Activated CD4-positive, alpha-beta T cell treated with anti-CD3 and anti-CD28 coated beads, Interleukin-2, amount 10 ng/mL, durations not matched to agents 24 days and 14 days (primary cell): ENCODE data around the gene SIDT1. TPM values are rescaled to one million over a fixed set of nuclear protein-coding genes. Genes with fewer than 3 reads are reported as not detected.

Experiments used
- DNase-seq: peaks from one replicate; pipeline ENCODE4 v3.0.0; 2022
- H3K27ac Mint-ChIP-seq: one replicate; pipeline ENCODE4 v1.8.0; 2022; ENCODE audit warnings: mild to moderate bottlenecking, mixed read lengths
- H3K27me3 Mint-ChIP-seq: one replicate; pipeline ENCODE4 v1.8.0; 2022; ENCODE audit warnings: mixed read lengths
- H3K36me3 Mint-ChIP-seq: one replicate; pipeline ENCODE4 v1.8.0; 2022; ENCODE audit warnings: low read depth, mild to moderate bottlenecking, mixed read lengths
- H3K4me1 Mint-ChIP-seq: one replicate; pipeline ENCODE4 v1.8.0; 2021; ENCODE audit warnings: mixed read lengths
- H3K4me3 Mint-ChIP-seq: one replicate; pipeline ENCODE4 v1.8.0; 2022; ENCODE audit warnings: mild to moderate bottlenecking, moderate library complexity, mixed read lengths
- H3K9me3 Mint-ChIP-seq: one replicate; pipeline ENCODE4 v1.8.0; 2021; ENCODE audit warnings: mixed read lengths
- intact Hi-C: fragments of 100-400 bp; cut with micrococcal nuclease; formaldehyde crosslinking; loops from one replicate; pipeline ENCODE4 v1.15.1; 2023
- total RNA-seq: library from RNA; stranded (reverse); gene quantifications from 2 replicates; pipeline ENCODE4 v1.2.3, GENCODE V29; 2022

SIDT1 gene
- total RNA-seq, 1 donor from 2014 or later = 8.5 TPM

DNA sequence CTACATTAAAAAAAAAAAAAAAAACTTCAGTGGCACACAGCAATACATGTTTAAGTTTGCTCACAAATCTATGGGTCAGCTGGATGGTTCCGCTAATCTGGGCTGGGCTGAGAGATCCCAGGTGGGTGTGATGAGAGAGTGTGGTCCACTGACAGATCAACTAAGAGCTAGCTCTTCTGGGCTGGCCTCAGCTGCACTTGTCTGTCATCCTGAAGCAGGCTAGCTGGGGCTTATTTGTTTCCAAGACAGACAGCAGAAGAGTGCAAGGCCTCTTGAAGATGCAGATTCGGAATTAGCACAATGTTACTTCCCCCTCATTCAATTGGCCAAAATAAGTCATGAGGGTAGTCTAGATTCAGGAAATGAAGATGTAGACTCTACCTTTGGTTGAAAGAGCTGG, 56.5 kb downstream of the SIDT1 start:
- DNase-seq = no peak
- peaks cover 37% of the 10 kb centered on the region for H3K36me3 Mint-ChIP-seq
- H3K4me1 Mint-ChIP-seq = peaks cover 4% of the 10 kb centered on the region
- H3K4me3 Mint-ChIP-seq = no peak overlapping the region
- no peaks in the 10 kb centered on the region for H3K9me3 Mint-ChIP-seq
- intact Hi-C loops = no loop called here
- no peak overlapping the region for H3K27ac Mint-ChIP-seq
- no peaks in the 10 kb centered on the region for H3K27me3 Mint-ChIP-seq

- DNase-seq = no peak
- Mint-ChIP-seq H3K9me3 (no peaks in the 10 kb centered on the region), H3K4me1 (peaks cover 4% of the 10 kb centered on the region), H3K36me3 (peaks cover 44% of the 10 kb centered on the region), H3K4me3 (no peak overlapping the region), H3K27me3 (no peaks in the 10 kb centered on the region), H3K27ac (no peak overlapping the region)
- intact Hi-C loops = no loop called here
These were observed 57.6 kb downstream of the SIDT1 start for GRCh38 chr3:113589971-113590370.

GRCh38 chr3:113590983-113591382, 58.6 kb downstream of the SIDT1 start:
- H3K27me3 Mint-ChIP-seq = no peaks in the 10 kb centered on the region
- intact Hi-C loops = no loop called here
- H3K4me1 Mint-ChIP-seq = peaks cover 7% of the 10 kb centered on the region
- H3K9me3 Mint-ChIP-seq = no peaks in the 10 kb centered on the region
- H3K4me3 Mint-ChIP-seq = no peak overlapping the region
- H3K36me3 Mint-ChIP-seq = peaks cover 38% of the 10 kb centered on the region
- no peak for DNase-seq
- no peak overlapping the region for H3K27ac Mint-ChIP-seq

DNA sequence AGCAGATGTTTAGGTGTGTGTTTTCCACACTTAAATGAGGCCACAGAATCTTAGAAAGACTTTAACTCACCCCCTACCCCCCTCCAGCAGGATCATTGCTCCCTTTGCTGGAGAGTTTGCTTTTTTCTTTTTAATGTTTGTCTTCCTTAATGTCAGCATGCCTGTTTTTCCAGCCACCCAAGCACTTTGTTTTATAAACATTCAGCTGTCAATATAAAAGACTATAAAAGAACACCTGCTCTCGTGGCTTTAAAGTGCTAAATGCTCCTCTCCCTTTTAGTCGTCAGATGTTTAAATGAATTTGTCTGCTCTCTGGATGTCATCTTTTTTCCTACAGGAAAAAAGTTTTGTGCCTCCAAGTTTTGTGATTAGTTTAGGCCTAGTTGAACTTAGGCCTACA, 61.7 kb downstream of the SIDT1 start:
- Mint-ChIP-seq H3K9me3 (no peaks in the 10 kb centered on the region), H3K36me3 (peaks cover 38% of the 10 kb centered on the region), H3K4me1 (peaks cover 7% of the 10 kb centered on the region), H3K27ac (no peak overlapping the region), H3K27me3 (no peaks in the 10 kb centered on the region), H3K4me3 (no peak overlapping the region)
- intact Hi-C loops = no loop called here
- no peak for DNase-seq

DNA sequence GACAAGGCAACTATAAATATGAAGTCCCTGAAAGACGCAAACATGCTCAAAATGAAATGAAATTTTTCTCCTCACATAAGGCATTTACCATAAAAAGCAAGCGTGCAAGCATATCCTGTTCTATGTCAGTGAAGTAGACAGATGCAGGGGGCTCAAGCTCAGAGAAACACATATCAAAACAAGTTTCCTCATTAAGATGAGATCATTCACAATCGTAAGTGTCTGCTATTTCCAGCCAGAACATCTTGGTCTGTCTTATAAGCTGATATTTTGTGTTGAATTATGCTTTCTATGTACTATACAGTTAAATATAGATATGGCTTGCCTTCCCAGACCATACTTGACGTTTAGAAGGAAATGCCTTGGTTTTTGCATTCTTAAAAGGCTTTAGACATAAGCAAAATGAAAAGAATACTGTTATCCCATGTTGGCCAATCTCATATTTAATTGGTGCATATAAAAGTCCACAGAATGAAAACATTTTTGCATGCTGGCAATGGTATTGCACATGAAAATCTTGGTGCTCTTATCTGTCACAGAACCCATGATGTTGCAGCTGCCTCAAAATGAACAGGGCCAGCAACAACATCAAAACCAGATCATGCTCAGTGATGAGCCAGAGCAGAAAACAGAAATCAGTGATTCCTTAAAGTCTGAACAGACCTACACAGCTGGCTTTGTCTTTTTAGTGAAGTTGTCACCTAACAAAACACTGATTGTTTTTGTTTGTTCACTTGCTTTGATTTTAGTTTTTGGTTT, 65.4 kb downstream of the SIDT1 start:
- Mint-ChIP-seq H3K27ac (no peak overlapping the region), H3K4me3 (no peak overlapping the region), H3K36me3 (peaks cover 25% of the 10 kb centered on the region), H3K9me3 (no peaks in the 10 kb centered on the region), H3K4me1 (peaks cover 3% of the 10 kb centered on the region), H3K27me3 (no peaks in the 10 kb centered on the region)
- intact Hi-C loops = no loop called here
- no peak for DNase-seq

DNA sequence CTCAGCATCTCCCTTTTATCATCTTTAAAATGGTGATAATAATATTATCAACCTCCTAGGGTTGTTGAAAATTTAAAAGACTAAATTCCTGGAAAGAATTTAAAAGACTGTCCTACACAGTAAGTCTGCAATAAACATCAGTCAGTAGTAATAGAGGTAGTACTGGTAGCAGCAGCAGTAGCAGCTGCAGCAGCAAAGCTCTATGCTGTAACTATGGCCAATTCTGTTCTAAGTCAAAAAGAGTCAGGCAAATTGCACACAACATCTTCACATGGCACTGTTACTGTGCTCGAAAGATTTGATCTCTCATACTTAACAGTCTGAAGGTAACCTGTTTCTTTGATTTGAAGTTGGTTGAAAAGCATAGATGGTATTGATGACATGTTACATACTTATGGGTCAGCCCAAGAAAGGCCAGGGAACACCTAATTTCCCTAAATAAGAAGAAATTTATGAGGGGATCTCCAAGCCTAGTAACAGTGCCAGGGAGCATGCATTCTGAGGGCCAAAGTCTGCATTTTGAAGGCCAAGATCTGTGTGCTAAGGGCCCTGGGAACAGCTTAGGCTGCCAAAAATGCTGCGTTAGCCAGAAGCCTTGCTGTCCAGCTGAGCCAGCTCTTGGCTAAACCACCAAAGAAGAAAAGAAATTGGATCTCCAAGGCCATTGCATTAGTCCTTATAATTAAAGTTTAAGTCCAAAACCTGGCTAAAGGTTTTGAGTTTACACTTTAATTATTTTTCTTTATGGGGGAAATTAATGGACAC, 68.2 kb downstream of the SIDT1 start:
- Mint-ChIP-seq H3K27me3 (no peaks in the 10 kb centered on the region), H3K4me1 (peaks cover 3% of the 10 kb centered on the region), H3K9me3 (no peaks in the 10 kb centered on the region), H3K4me3 (no peak overlapping the region), H3K27ac (no peak overlapping the region), H3K36me3 (peaks cover 24% of the 10 kb centered on the region)
- intact Hi-C loops = no loop called here
- DNase-seq = no peak

- H3K36me3 Mint-ChIP-seq = peaks cover 23% of the 10 kb centered on the region
- peaks cover under 1% of the 10 kb centered on the region for H3K4me1 Mint-ChIP-seq
These were observed 68.9 kb downstream of the SIDT1 start for GRCh38 chr3:113601240-113601639.

DNA sequence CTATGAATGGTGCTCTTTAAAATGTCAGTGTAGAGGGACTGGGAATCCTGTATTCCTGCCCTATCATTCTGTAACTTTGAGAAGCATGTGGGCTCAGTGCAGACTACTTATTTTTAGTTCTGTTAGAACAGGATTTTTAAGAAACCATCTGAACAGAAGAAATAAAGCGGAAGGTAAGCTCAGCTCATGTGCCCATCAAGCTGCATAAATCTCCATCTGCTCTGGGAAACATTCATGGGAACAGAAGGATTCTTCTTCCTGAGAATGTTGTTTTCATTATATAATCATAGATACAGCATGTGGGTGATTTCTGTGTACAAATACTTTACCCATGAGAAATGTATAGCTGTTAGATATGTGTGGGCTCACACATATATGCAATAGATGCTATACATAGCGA, 69.9 kb downstream of the SIDT1 start:
- H3K4me3 Mint-ChIP-seq = no peak overlapping the region
- H3K4me1 Mint-ChIP-seq = peaks cover 10% of the 10 kb centered on the region
- peaks cover 23% of the 10 kb centered on the region for H3K36me3 Mint-ChIP-seq
- intact Hi-C loops = no loop called here
- H3K27me3 Mint-ChIP-seq = no peaks in the 10 kb centered on the region
- no peak overlapping the region for H3K27ac Mint-ChIP-seq
- H3K9me3 Mint-ChIP-seq = no peaks in the 10 kb centered on the region
- no peak for DNase-seq

More at GRCh38 chr3:113601240-113601639, 68.9 kb downstream of the SIDT1 start:
- H3K4me3 Mint-ChIP-seq = no peak overlapping the region
- intact Hi-C loops = no loop called here
- H3K27ac Mint-ChIP-seq = no peak overlapping the region
- H3K27me3 Mint-ChIP-seq = no peaks in the 10 kb centered on the region
- no peaks in the 10 kb centered on the region for H3K9me3 Mint-ChIP-seq
- DNase-seq = no peak

- Mint-ChIP-seq H3K27ac (no peak overlapping the region), H3K9me3 (no peaks in the 10 kb centered on the region), H3K36me3 (peaks cover 25% of the 10 kb centered on the region), H3K4me1 (peaks cover 15% of the 10 kb centered on the region), H3K4me3 (no peak overlapping the region), H3K27me3 (no peaks in the 10 kb centered on the region)
- intact Hi-C loops = no loop called here
- no peak for DNase-seq
These were observed 70.5 kb downstream of the SIDT1 start for GRCh38 chr3:113602836-113603235.

DNA sequence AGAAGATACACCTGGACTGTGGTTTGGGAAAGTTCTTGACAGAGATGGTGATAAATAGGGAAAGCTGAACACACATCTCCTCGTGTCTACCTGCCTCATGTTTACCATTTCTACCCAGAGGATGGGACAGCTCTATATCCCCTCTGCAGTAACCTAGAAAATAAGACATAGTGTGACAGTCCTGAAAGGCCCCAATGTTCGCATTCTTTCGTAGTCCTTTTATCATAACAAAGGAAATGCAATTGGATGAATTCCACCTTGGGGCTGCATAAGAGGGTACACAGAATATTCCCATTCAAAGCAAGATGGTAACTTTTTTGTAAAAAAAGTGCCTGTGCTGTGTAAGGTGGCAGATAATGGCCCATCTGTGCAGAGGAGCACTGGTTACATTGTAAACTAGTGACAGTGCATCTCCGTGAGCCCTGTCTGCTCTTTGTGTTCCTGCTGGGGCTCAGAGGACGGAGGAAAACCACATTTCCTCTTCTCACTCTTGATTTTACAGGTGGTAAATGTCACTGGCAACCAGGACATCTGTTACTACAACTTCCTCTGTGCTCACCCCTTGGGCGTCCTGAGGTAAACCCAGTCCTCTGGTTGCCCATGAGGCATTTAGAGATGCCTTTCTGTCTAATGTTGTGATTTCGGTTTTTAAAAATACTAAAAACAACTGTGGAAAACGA, 74.3 kb downstream of the SIDT1 start:
- peak overlapping the region; percentile 55 for H3K4me3 Mint-ChIP-seq
- no peaks in the 10 kb centered on the region for H3K9me3 Mint-ChIP-seq
- peak overlapping the region; percentile 27 for H3K27ac Mint-ChIP-seq
- H3K36me3 Mint-ChIP-seq = peaks cover 41% of the 10 kb centered on the region
- peaks cover 18% of the 10 kb centered on the region for H3K4me1 Mint-ChIP-seq
- intact Hi-C loops = loop anchor here (1.0 to 5.0 kb wide), 3 partner anchors 91 to 142 kb away; partner anchors contain the start of genes SPICE1 and USF3
- no peaks in the 10 kb centered on the region for H3K27me3 Mint-ChIP-seq
- DNase-seq = peak; percentile 85

DNA sequence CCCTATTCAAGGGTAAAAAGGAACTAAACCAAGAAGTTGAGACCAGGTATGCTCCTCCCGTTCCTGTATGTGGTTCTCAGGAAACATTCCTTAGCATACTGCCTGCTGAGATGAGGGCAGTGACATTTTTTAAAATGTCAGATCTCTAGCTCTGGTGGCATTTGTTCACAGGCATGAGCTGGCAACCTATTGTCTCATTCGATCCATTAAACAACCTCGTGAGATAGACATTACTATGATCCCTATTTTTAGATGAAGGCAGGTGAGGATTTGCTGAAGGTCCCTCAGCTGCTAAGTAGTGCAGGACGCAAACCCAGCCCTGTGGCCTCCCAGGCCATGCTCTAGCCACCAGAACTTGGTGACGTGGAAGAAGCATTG, 74.9 kb downstream of the SIDT1 start:
- Mint-ChIP-seq H3K27me3 (no peaks in the 10 kb centered on the region), H3K36me3 (peaks cover 45% of the 10 kb centered on the region), H3K27ac (peak overlapping the region; percentile 27), H3K4me1 (peaks cover 18% of the 10 kb centered on the region), H3K9me3 (no peaks in the 10 kb centered on the region), H3K4me3 (peak overlapping the region; percentile 55)
- no peak for DNase-seq
- intact Hi-C loops = loop anchor here (1.0 to 5.0 kb wide), 3 partner anchors 90 to 141 kb away; partner anchors contain the start of genes SPICE1 and USF3

DNA sequence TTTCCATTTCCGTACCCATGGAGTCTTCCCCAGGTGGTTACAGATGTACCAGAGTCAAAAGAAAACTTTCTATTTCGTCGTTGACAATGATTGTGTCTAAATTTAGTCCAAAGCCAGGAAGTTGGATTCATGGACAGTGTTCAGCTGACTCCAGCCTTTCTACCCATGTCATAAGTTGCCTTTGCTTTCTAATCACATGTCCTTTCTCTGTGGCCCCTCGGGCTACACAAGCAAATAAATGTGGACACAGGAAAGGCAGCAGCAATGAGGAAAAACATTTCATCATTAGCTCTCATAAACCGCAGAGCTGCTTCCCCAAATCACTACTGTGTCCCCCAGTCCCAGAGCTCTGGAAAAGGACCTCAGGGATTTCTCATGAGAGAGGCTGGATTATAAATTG, 82.0 kb downstream of the SIDT1 start:
- Mint-ChIP-seq H3K36me3 (peaks cover 26% of the 10 kb centered on the region), H3K27me3 (no peaks in the 10 kb centered on the region), H3K4me1 (no peaks in the 10 kb centered on the region), H3K27ac (no peak overlapping the region), H3K9me3 (no peaks in the 10 kb centered on the region), H3K4me3 (no peak overlapping the region)
- intact Hi-C loops = no loop called here
- DNase-seq = no peak

GRCh38 chr3:113615976-113616375, 83.6 kb downstream of the SIDT1 start:
- no peak for DNase-seq
- Mint-ChIP-seq H3K4me1 (no peaks in the 10 kb centered on the region), H3K36me3 (peaks cover 27% of the 10 kb centered on the region), H3K9me3 (no peaks in the 10 kb centered on the region), H3K4me3 (no peak overlapping the region), H3K27me3 (no peaks in the 10 kb centered on the region), H3K27ac (no peak overlapping the region)
- intact Hi-C loops = no loop called here

DNA sequence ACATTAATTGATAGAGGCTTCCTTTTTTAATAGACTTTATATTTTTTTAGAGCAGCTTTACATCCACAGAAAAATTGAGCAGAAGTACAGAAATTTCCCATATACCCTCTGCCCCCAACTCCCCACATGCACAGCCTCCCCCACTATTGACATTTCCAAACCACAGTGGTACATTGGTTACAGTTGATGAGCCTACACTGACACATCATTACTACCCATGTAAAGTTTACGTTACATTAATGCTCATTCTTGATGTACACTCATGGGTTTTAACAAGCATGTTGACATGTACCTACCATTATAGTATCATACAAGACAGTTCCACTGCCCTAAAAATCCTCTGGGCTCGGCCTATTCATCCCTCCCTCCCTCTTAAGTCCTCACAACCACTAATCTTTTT, 85.4 kb downstream of the SIDT1 start:
- intact Hi-C loops = no loop called here
- H3K9me3 Mint-ChIP-seq = no peaks in the 10 kb centered on the region
- H3K36me3 Mint-ChIP-seq = peaks cover 20% of the 10 kb centered on the region
- no peak overlapping the region for H3K4me3 Mint-ChIP-seq
- no peaks in the 10 kb centered on the region for H3K27me3 Mint-ChIP-seq
- no peak overlapping the region for H3K27ac Mint-ChIP-seq
- H3K4me1 Mint-ChIP-seq = no peaks in the 10 kb centered on the region
- no peak for DNase-seq
